Keratinocyte (primary cell): ENCODE results near the gene FBRSL1. TPM values are rescaled to one million over a fixed set of nuclear protein-coding genes. Genes with fewer than 3 reads are reported as not detected.

ENCODE experiments used
- DNase-seq: peaks from one replicate; pipeline ENCODE4 v3.0.0-alpha.2; 2011; ENCODE audit warnings: low read depth, missing footprints, low spot score
- FAIRE-seq: peaks from 2 replicates; lab custom pipeline; 2011; peaks lifted over from hg19 to GRCh38; lab: Jason Lieb, UNC
- H2AFZ ChIP-seq: 2 replicates; pipeline ENCODE4 v1.6.0; 2012; ENCODE audit warnings: low read length, control low read depth, inconsistent platforms; ENCODE audit not compliant: control insufficient read depth
- H3K27ac ChIP-seq: 2 replicates; pipeline ENCODE4 v1.5.1; 2011; ENCODE audit warnings: low read length; ENCODE audit not compliant: control insufficient read depth, insufficient read depth
- H3K27me3 ChIP-seq: 3 replicates; pipeline ENCODE4 v1.6.0; 2011; ENCODE audit warnings: low read length; ENCODE audit not compliant: control insufficient read depth, insufficient read depth; ENCODE audit errors: extremely low read depth
- H3K36me3 ChIP-seq, 2 experiments: 2 replicates in 1 of 2; 3 replicates in 1 of 2; pipeline ENCODE4 v1.5.1; 2011; ENCODE audit warnings: low read length in 2 of 2, mild to moderate bottlenecking in 1 of 2; ENCODE audit not compliant: control insufficient read depth in 2 of 2, insufficient read depth in 2 of 2; ENCODE audit errors: extremely low read depth in 1 of 2
- H3K4me1 ChIP-seq: 3 replicates; pipeline ENCODE4 v1.5.1; 2011; ENCODE audit warnings: low read length; ENCODE audit not compliant: control insufficient read depth, insufficient read depth; ENCODE audit errors: extremely low read depth
- H3K4me2 ChIP-seq: 3 replicates; pipeline ENCODE4 v1.6.0; 2011; ENCODE audit warnings: low read depth, low read length; ENCODE audit not compliant: control insufficient read depth, insufficient read depth; ENCODE audit errors: extremely low read depth
- H3K4me3 ChIP-seq, 3 experiments: fragments of 200-600 bp in 1 of 3; sonication (generic) in 1 of 3; 2 replicates in 2 of 3; 3 replicates in 1 of 3; pipeline ENCODE4 v1.5.1; 2011 to 2016; ENCODE audit warnings: low read length in 3 of 3, mild to moderate bottlenecking in 3 of 3, control low read depth in 2 of 3, inconsistent platforms in 1 of 3, low read depth in 1 of 3, mixed read lengths in 1 of 3, mixed run types in 1 of 3, moderate library complexity in 1 of 3; ENCODE audit not compliant: control insufficient read depth in 2 of 3, insufficient read depth in 2 of 3; ENCODE audit errors: extremely low read depth in 1 of 3
- H3K79me2 ChIP-seq: 2 replicates; pipeline ENCODE4 v1.6.0; 2012; ENCODE audit warnings: low read length; ENCODE audit not compliant: control insufficient read depth, insufficient read depth
- H3K9ac ChIP-seq: 3 replicates; pipeline ENCODE4 v1.6.0; 2011; ENCODE audit warnings: low read length; ENCODE audit not compliant: control insufficient read depth, insufficient read depth; ENCODE audit errors: extremely low read depth
- H3K9me1 ChIP-seq: 3 replicates; pipeline ENCODE4 v1.6.0; 2011; ENCODE audit warnings: low read length; ENCODE audit not compliant: control insufficient read depth, insufficient read depth; ENCODE audit errors: extremely low read depth
- H3K9me3 ChIP-seq: 2 replicates; pipeline ENCODE4 v1.5.1; 2012; ENCODE audit warnings: low read depth, low read length; ENCODE audit not compliant: control insufficient read depth
- H4K20me1 ChIP-seq: 3 replicates; pipeline ENCODE4 v1.6.0; 2011; ENCODE audit warnings: low read length; ENCODE audit not compliant: control insufficient read depth, insufficient read depth; ENCODE audit errors: extremely low read depth
- CTCF ChIP-seq, 3 experiments: IDR thresholded peaks in 1 of 3; conservative IDR thresholded peaks in 1 of 3; optimal IDR thresholded peaks in 1 of 3; 2 replicates in 2 of 3; 3 replicates in 1 of 3; pipeline versions ENCODE3 to v1.5.1; 2011; ENCODE audit warnings: low read length in 3 of 3, mild to moderate bottlenecking in 3 of 3, moderate library complexity in 2 of 3, control low read depth in 1 of 3, inconsistent platforms in 1 of 3; ENCODE audit not compliant: insufficient read depth in 2 of 3; ENCODE audit errors: extremely low read depth in 1 of 3
- EZH2 ChIP-seq: IDR thresholded peaks from one replicate; pipeline ENCODE4 v1.6.1; 2012; ENCODE audit warnings: inconsistent platforms, mild to moderate bottlenecking, low read length, moderate library complexity
- dilution Hi-C: fragments of 300-500 bp; cut with MboI; formaldehyde crosslinking; loops from one replicate; pipeline ENCODE4 v1.7.0; 2020; ENCODE audit warnings: low sequenced_read_pairs; ENCODE audit not compliant: extremely low pct_ligation_motif_present
- polyA plus RNA-seq, 5 experiments: library from polyadenylated mRNA; depleted of rRNA in 3 of 5; stranded (reverse) in 3 of 5; stranded (forward) in 1 of 5; unstranded in 1 of 5; fragments of >200 nt; gene quantifications; 1 replicate in 1 of 5; 2 replicates in 3 of 5; 3 replicates in 1 of 5; pipeline versions ENCODE4 v1.2.1 to v1.2.3, GENCODE V29; 2011 to 2012; ENCODE audit warnings: missing spikeins in 2 of 5, low read depth in 1 of 5, low replicate concordance in 1 of 5

Gene FBRSL1
- polyA plus RNA-seq, 1 donor (not counting 4 experiments of a cell fraction or from before 2014, with no cell fraction given) = 0.89 TPM

GRCh38 chr12:132448463-132448820 is 41.5 kb upstream of the FBRSL1 start:
- DNase-seq (no peak), FAIRE-seq (no peak)
- Histone ChIP-seq H4K20me1 (no peaks in the 10 kb centered on the region), H3K9ac (no peak overlapping the region), H3K36me3 (no peaks in the 10 kb centered on the region), H3K4me1 (no peaks in the 10 kb centered on the region), H3K27ac (no peak overlapping the region), H3K27me3 (peaks cover 36% of the 10 kb centered on the region), H3K79me2 (no peaks in the 10 kb centered on the region), H2AFZ (no peak overlapping the region), H3K9me3 (no peaks in the 10 kb centered on the region), H3K4me3 (no peak overlapping the region), H3K4me2 (no peak overlapping the region), H3K9me1 (no peaks in the 10 kb centered on the region)
- dilution Hi-C loops = no loop called here
- TF ChIP-seq EZH2 (no peak), CTCF (optimal IDR thresholded peaks at IDR 0.05 in 1 of 3, IDR thresholded peaks at IDR 0.05 in 1 of 3, conservative IDR thresholded peaks at IDR 0.05 in 1 of 3; ENCODE audit: extremely low read depth in 1 of 3, insufficient read depth in 2 of 3, low read length in 3 of 3) (no peak)

GRCh38 chr12:132449565-132450417 is 40.2 kb upstream of the FBRSL1 start:
- Histone ChIP-seq H3K4me3 (no peak overlapping the region), H3K27me3 (peaks cover 41% of the 10 kb centered on the region), H3K9me3 (no peaks in the 10 kb centered on the region), H3K36me3 (no peaks in the 10 kb centered on the region), H3K79me2 (no peaks in the 10 kb centered on the region), H4K20me1 (no peaks in the 10 kb centered on the region), H3K4me1 (no peaks in the 10 kb centered on the region), H3K9ac (no peak overlapping the region), H2AFZ (no peak overlapping the region), H3K27ac (no peak overlapping the region), H3K9me1 (no peaks in the 10 kb centered on the region), H3K4me2 (no peak overlapping the region)
- FAIRE-seq (no peak), DNase-seq (no peak)
- peak; percentile 31 for TF ChIP-seq EZH2
- TF ChIP-seq CTCF (optimal IDR thresholded peaks at IDR 0.05 in 1 of 3, IDR thresholded peaks at IDR 0.05 in 1 of 3, conservative IDR thresholded peaks at IDR 0.05 in 1 of 3; ENCODE audit: extremely low read depth in 1 of 3, insufficient read depth in 2 of 3, low read length in 3 of 3) = no peak
- dilution Hi-C loops = no loop called here
